HFFc6 (cell line): ENCODE measurements around the gene CFAP20DC. TPM values are rescaled to one million over a fixed set of nuclear protein-coding genes. Genes with fewer than 3 reads are reported as not detected.

Experiments used
- DNase-seq: peaks from one replicate; pipeline ENCODE4 v3.0.0-alpha.2; 2018
- H3K27ac Mint-ChIP-seq: 2 replicates; pipeline ENCODE4 v1.8.0; 2020; ENCODE audit warnings: mild to moderate bottlenecking, mixed read lengths
- H3K27me3 Mint-ChIP-seq: 2 replicates; pipeline ENCODE4 v1.8.0; 2021; ENCODE audit warnings: mild to moderate bottlenecking, moderate library complexity, mixed read lengths; ENCODE audit not compliant: insufficient read depth
- H3K36me3 Mint-ChIP-seq: 2 replicates; pipeline ENCODE4 v1.8.0; 2021; ENCODE audit warnings: low read depth, mixed read lengths
- H3K4me1 Mint-ChIP-seq: 2 replicates; pipeline ENCODE4 v1.8.0; 2020; ENCODE audit warnings: low read depth, mixed read lengths
- H3K4me3 Mint-ChIP-seq: 2 replicates; pipeline ENCODE4 v1.8.0; 2020; ENCODE audit warnings: mild to moderate bottlenecking, moderate library complexity, mixed read lengths
- H3K9me3 Mint-ChIP-seq: 2 replicates; pipeline ENCODE4 v1.8.0; 2020; ENCODE audit warnings: mild to moderate bottlenecking, mixed read lengths
- total RNA-seq, 6 experiments: library from RNA; stranded (reverse); fragmentation: NEBNext Ultra II Directional; extraction: Animal tissue kit (Norgen Biotek cat#: 25700); gene quantifications; 2 replicates in 1 of 6; 3 replicates in 5 of 6; pipeline ENCODE4 v1.2.3, GENCODE V29; 2021
- TF ChIP-seq, protein P1 (sequence below): fragments of 200-600 bp; sonication (generic); IDR thresholded peaks from 2 replicates; pipeline ENCODE4 v1.5.0; 2021; ENCODE audit warnings: antibody characterized with exemption, mild to moderate bottlenecking

The CFAP20DC gene
- total RNA-seq, 6 experiments from 2014 or later, result 1.2 to 2.6 (median 2.1) TPM

DNA sequence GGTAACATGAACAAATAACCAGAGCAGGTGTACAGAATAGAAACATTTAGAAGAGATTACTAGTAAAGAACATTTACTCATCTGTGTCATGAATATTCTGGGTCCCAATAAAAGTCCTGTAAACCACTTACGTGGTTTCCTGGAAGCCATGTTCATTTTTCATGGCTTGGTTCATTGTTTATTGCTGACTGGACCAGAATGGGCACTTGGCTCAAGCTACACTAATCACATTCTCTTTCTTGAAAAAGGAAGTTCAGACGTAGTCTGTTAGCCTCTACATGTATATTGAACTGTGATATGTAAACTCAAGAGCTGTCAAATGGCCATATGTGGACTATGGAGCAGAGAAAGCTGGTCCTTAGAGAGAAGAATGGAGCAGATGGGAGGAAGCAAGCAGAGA lies 244.9 kb downstream of the CFAP20DC start:
- H3K27ac Mint-ChIP-seq, result no peak overlapping the region
- peaks cover 2% of the 10 kb centered on the region; the same call in 1 of the 2 replicates for H3K27me3 Mint-ChIP-seq
- no peaks in the 10 kb centered on the region for H3K4me1 Mint-ChIP-seq
- H3K36me3 Mint-ChIP-seq, result no peaks in the 10 kb centered on the region
- TF ChIP-seq, protein P1, sequence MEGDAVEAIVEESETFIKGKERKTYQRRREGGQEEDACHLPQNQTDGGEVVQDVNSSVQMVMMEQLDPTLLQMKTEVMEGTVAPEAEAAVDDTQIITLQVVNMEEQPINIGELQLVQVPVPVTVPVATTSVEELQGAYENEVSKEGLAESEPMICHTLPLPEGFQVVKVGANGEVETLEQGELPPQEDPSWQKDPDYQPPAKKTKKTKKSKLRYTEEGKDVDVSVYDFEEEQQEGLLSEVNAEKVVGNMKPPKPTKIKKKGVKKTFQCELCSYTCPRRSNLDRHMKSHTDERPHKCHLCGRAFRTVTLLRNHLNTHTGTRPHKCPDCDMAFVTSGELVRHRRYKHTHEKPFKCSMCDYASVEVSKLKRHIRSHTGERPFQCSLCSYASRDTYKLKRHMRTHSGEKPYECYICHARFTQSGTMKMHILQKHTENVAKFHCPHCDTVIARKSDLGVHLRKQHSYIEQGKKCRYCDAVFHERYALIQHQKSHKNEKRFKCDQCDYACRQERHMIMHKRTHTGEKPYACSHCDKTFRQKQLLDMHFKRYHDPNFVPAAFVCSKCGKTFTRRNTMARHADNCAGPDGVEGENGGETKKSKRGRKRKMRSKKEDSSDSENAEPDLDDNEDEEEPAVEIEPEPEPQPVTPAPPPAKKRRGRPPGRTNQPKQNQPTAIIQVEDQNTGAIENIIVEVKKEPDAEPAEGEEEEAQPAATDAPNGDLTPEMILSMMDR, result no peak
- no peak overlapping the region for H3K4me3 Mint-ChIP-seq
- H3K9me3 Mint-ChIP-seq, result no peaks in the 10 kb centered on the region; the same call in 1 of the 2 replicates
- DNase-seq, result no peak

DNA sequence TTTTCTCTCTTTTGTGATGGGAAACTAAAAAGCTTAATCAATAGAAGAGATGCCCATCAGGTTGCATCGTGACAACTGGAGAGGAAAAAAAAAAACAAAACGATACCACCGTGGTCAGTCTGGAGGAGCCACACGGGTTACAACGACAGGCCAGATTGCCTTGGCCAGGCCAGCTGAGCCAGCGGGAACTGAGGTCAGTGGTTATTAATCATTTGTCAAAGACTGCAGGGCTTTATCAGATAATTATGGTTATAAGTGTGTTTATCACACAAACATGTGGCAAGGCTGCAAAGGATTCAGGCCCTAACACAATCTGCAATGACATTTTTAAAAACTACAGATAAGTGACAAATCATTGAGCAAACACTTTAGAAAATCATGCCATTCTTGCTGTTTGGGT lies 248.3 kb downstream of the CFAP20DC start:
- Mint-ChIP-seq H3K9me3 (no peaks in the 10 kb centered on the region), H3K4me3 (no peak overlapping the region), H3K36me3 (no peaks in the 10 kb centered on the region), H3K4me1 (no peaks in the 10 kb centered on the region), H3K27me3 (no peaks in the 10 kb centered on the region; the same call in none of the 2 replicates), H3K27ac (no peak overlapping the region)
- DNase-seq, result no peak
- TF ChIP-seq, protein P1, result no peak

DNA sequence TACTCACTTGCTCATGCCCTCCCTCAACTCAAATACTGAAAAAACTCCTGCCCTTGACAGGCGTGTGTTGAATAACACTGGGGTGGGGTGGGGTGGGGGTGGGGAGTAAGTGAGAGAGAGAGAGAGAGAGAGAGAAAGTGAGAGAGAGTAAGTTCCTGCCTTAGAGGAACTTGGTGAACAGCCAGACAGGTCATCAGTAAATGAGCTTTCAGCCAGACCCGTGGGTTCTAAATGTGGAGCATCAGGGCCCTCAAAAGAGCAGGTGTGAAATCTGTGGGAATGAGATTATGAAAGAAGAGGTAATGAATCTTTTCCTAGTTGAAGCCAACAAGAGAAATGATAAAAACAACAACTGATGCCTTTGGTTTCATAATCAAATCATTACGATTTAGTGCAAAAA lies 248.9 kb downstream of the CFAP20DC start:
- Mint-ChIP-seq H3K27ac (no peak overlapping the region), H3K9me3 (no peaks in the 10 kb centered on the region), H3K4me1 (no peaks in the 10 kb centered on the region), H3K4me3 (no peak overlapping the region), H3K36me3 (no peaks in the 10 kb centered on the region), H3K27me3 (no peaks in the 10 kb centered on the region; the same call in none of the 2 replicates)
- DNase-seq, result no peak
- TF ChIP-seq, protein P1, result no peak

DNA sequence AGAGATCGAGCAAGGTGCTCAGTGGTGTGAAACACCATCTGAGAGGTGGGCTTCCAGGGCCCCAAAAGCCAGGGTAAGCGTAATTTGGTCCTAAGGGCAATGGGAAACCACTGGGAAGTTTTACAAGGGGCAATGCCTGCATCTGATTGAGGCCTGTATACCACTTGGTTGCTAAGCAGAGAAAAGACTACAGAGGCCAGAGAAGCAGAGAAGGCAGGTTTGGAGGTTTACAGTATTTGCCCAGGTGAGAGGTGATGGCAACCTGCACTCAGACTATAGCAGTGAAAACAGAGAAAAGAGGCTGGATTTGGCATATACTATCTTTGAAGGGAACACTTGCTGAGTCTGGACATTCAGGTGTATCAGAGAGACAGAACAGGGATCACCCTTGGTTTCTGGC lies 249.8 kb downstream of the CFAP20DC start:
- no peaks in the 10 kb centered on the region for H3K9me3 Mint-ChIP-seq
- H3K36me3 Mint-ChIP-seq, result no peaks in the 10 kb centered on the region
- no peaks in the 10 kb centered on the region; the same call in none of the 2 replicates for H3K27me3 Mint-ChIP-seq
- no peak overlapping the region for H3K4me3 Mint-ChIP-seq
- H3K27ac Mint-ChIP-seq, result no peak overlapping the region
- TF ChIP-seq, protein P1, result no peak
- DNase-seq, result no peak
- H3K4me1 Mint-ChIP-seq, result no peaks in the 10 kb centered on the region

DNA sequence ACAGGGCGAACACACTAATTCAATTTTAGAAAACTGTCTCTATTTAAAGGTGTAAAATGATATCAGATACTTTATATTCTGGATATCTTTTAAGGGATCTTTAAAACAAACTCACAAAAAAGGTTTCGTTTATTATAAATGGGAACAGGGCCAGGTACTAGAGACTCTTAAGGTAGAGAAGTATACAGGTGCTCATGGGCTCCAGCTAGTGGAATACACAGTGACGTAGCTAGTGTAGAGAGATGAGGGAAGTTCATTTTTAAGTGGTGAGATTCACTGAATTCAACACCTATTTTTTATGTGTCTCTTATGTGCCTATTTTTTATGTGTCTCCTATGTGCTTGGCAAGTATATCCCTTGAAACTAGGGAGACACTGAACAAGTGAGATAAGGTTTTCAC lies 250.6 kb downstream of the CFAP20DC start:
- no peak overlapping the region for H3K4me3 Mint-ChIP-seq
- DNase-seq, result no peak
- no peaks in the 10 kb centered on the region for H3K9me3 Mint-ChIP-seq
- no peaks in the 10 kb centered on the region for H3K4me1 Mint-ChIP-seq
- TF ChIP-seq, protein P1, result no peak
- H3K27ac Mint-ChIP-seq, result no peak overlapping the region
- H3K36me3 Mint-ChIP-seq, result no peaks in the 10 kb centered on the region
- no peaks in the 10 kb centered on the region; the same call in none of the 2 replicates for H3K27me3 Mint-ChIP-seq

DNA sequence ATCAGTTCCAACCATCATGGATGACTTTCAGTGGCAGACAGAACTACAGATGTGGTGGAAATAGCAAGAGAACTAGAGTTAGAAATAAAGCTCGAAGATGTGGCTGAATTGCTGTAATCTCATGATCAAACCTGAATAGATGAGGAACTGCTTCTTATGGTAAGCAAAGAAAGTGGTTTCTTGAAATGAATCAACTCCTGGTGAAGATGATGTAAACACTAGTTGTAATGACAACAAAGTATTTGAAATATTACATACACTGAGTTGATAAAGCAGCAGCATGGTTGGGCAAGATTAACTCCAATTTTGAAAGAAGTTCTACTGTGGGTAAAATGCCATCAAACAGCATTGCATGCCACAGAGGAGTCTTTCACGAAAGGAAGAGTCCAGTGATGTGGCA lies 251.5 kb downstream of the CFAP20DC start:
- no peak for DNase-seq
- H3K27me3 Mint-ChIP-seq, result no peaks in the 10 kb centered on the region; the same call in none of the 2 replicates
- no peak overlapping the region for H3K27ac Mint-ChIP-seq
- no peaks in the 10 kb centered on the region for H3K36me3 Mint-ChIP-seq
- H3K4me3 Mint-ChIP-seq, result no peak overlapping the region
- H3K9me3 Mint-ChIP-seq, result no peaks in the 10 kb centered on the region
- H3K4me1 Mint-ChIP-seq, result peaks cover 3% of the 10 kb centered on the region; the same call in 1 of the 2 replicates
- TF ChIP-seq, protein P1, result no peak
